KBM-7 (cell line): Measurements from ENCODE around the gene SLCO4A1.

Source experiments
- DNase-seq: peaks from one replicate; pipeline ENCODE4 v3.0.0-alpha.2; 2015
- in situ Hi-C: fragments of 300-500 bp; cut with MboI; formaldehyde crosslinking; loops from 2 replicates; pipeline ENCODE4 v1.14.3; 2020; ENCODE audit warnings: low sequenced_read_pairs, low pct_unique_long_range_greater_than_20kb, mixed read lengths

Gene SLCO4A1

GRCh38 chr20:62718546-62718945 lies 76.2 kb downstream of the SLCO4A1 start:
- in situ Hi-C loops: no loop called here
- no peak for DNase-seq

GRCh38 chr20:62719250-62719935 lies 77.1 kb downstream of the SLCO4A1 start:
- in situ Hi-C loops: no loop called here
- no peak for DNase-seq
